Measurements from ENCODE around the gene KCNAB1. TPM values are rescaled to one million over a fixed set of nuclear protein-coding genes. Genes with fewer than 3 reads are reported as not detected.
"Not testable (repeated sequence)": the region's sequence is repeated elsewhere in the genome, so short reads cannot be mapped to it uniquely, and the experiment has no call there.

The KCNAB1 gene
- total RNA-seq, 1 experiment from 2014 or later, result not detected

DNA sequence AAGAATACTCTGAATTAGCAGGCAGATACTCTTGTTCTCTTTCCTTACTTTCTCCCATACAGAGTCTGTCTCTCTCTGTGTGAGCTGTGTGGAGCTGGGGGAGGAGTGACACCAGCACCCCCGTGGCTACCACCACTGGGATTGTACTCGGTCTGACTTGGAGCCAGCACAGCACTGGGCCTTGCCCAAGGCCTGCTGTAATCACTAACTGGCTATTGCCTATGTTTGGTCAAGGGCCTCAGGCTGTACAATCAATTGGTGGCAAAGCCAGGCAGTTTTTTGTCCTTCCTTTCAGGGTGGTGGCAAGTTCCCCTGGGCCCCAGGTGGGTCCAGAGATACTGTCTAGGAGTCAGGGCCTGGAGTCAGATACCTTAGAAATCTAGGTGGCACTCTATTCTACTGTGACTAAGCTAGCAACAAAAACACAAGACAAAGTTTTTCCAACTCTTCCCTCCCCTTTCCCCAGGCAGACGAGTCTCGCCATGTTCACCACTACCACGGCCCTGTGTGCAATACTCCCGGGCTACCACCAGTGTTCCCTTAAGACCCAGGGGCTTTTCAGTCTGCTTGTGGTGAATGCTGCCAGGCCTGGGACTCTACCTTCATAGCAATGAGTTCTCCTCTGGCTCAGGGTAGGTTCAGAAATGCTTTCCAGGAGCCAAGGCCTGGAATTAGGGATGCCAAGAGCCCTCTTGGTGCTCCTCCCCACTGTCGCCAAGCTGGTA, 151.8 kb downstream of the KCNAB1 start:
- intact Hi-C loops (cut with micrococcal nuclease), result no loop called here
- POLR2A ChIA-PET (ENCODE audit: unreplicated experiment), result no interaction called here
- Histone ChIP-seq H3K4me3 (ENCODE audit: low read length) (no peak overlapping the region), H4K20me1 (ENCODE audit: low read length) (no peaks in the 10 kb centered on the region), H3F3A (ENCODE audit: low read length, unreplicated experiment) (no peaks in the 10 kb centered on the region), H3K4me2 (ENCODE audit: low read length) (no peak overlapping the region), H3K4me1 (ENCODE audit: insufficient read depth, low read length) (no peaks in the 10 kb centered on the region), H3K36me3 (ENCODE audit: low read depth, low read length) (no peaks in the 10 kb centered on the region), H3K9me2 (replicated peaks; ENCODE audit: low read length) (no peaks in the 10 kb centered on the region), H3K27me3 (ENCODE audit: low read length) (peaks cover 9% of the 10 kb centered on the region), H3K9ac (ENCODE audit: low read length) (no peak overlapping the region), H3K27ac (ENCODE audit: low read length) (no peak overlapping the region), H3K79me2 (ENCODE audit: low read length) (no peaks in the 10 kb centered on the region), H2AFZ (ENCODE audit: low read length) (no peak overlapping the region), H3K9me3 (ENCODE audit: low read length) (no peaks in the 10 kb centered on the region)
- no TSS peak for BruUV-seq (replicated peaks)
- ATAC-seq (no peak), DNase-seq (no peak)
- TF ChIP-seq, protein P1, sequence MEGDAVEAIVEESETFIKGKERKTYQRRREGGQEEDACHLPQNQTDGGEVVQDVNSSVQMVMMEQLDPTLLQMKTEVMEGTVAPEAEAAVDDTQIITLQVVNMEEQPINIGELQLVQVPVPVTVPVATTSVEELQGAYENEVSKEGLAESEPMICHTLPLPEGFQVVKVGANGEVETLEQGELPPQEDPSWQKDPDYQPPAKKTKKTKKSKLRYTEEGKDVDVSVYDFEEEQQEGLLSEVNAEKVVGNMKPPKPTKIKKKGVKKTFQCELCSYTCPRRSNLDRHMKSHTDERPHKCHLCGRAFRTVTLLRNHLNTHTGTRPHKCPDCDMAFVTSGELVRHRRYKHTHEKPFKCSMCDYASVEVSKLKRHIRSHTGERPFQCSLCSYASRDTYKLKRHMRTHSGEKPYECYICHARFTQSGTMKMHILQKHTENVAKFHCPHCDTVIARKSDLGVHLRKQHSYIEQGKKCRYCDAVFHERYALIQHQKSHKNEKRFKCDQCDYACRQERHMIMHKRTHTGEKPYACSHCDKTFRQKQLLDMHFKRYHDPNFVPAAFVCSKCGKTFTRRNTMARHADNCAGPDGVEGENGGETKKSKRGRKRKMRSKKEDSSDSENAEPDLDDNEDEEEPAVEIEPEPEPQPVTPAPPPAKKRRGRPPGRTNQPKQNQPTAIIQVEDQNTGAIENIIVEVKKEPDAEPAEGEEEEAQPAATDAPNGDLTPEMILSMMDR (conservative IDR thresholded peaks at IDR 0.05; ENCODE audit: low read depth, low read length), result no peak
- TF ChIP-seq EZH2phosphoT487 (IDR thresholded peaks at IDR 0.05; ENCODE audit: borderline replicate concordance, low read length) (no peak), EZH2 (IDR thresholded peaks at IDR 0.05; ENCODE audit: low read length, unreplicated experiment) (no peak)
- CTCF ChIA-PET, result no interaction called here

DNA sequence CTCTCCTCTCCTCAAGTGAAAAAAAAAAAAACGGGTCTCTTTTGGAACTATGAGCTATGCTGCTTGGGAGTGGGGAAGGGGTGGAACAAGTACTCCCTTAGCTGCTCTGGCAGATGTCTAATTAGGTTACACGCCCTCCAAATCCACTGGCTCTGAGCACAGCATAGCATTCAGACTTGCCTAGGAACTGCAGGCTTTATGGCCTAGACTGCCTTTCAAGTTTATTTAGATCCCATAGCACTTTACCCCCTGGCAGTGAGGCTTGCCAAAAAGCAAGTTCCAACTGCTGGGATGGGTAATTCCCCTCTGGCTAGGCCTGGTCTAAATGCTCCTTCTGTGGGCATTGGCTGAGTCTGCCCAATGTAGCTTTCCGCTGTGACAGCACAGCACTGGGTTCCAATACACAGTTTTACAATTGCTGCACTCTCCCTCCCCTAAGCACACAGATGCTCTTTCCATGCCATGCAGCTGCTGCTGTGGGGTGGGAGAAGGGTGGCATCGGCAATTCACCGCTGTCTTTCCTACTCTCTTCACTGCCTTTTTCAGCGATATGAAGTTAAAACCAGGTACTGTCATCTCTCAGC, 152.8 kb downstream of the KCNAB1 start:
- no peaks in the 10 kb centered on the region for H3K36me3 ChIP-seq (ENCODE audit: low read depth, low read length)
- ATAC-seq, result no peak
- H3K79me2 ChIP-seq (ENCODE audit: low read length), result no peaks in the 10 kb centered on the region
- H3K4me3 ChIP-seq (ENCODE audit: low read length), result no peak overlapping the region
- H3F3A ChIP-seq (ENCODE audit: low read length, unreplicated experiment), result no peaks in the 10 kb centered on the region
- TF ChIP-seq EZH2phosphoT487 (IDR thresholded peaks at IDR 0.05; ENCODE audit: borderline replicate concordance, low read length) (no peak), EZH2 (IDR thresholded peaks at IDR 0.05; ENCODE audit: low read length, unreplicated experiment) (no peak)
- TF ChIP-seq, protein P1 (conservative IDR thresholded peaks at IDR 0.05; ENCODE audit: low read depth, low read length), result no peak
- intact Hi-C loops (cut with micrococcal nuclease), result no loop called here
- BruUV-seq (replicated peaks), result no TSS peak
- H3K9me2 ChIP-seq (replicated peaks; ENCODE audit: low read length), result no peaks in the 10 kb centered on the region
- H3K4me2 ChIP-seq (ENCODE audit: low read length), result no peak overlapping the region
- H3K4me1 ChIP-seq (ENCODE audit: insufficient read depth, low read length), result no peaks in the 10 kb centered on the region
- peaks cover 5% of the 10 kb centered on the region; the same call in 1 of the 2 replicates for H3K27me3 ChIP-seq (ENCODE audit: low read length)
- H3K27ac ChIP-seq (ENCODE audit: low read length), result no peak overlapping the region
- no peak for DNase-seq
- H3K9me3 ChIP-seq (ENCODE audit: low read length), result no peaks in the 10 kb centered on the region
- H4K20me1 ChIP-seq (ENCODE audit: low read length), result no peaks in the 10 kb centered on the region
- H2AFZ ChIP-seq (ENCODE audit: low read length), result no peak overlapping the region
- ChIA-PET CTCF (no interaction called here), POLR2A (ENCODE audit: unreplicated experiment) (no interaction called here)
- H3K9ac ChIP-seq (ENCODE audit: low read length), result no peak overlapping the region

DNA sequence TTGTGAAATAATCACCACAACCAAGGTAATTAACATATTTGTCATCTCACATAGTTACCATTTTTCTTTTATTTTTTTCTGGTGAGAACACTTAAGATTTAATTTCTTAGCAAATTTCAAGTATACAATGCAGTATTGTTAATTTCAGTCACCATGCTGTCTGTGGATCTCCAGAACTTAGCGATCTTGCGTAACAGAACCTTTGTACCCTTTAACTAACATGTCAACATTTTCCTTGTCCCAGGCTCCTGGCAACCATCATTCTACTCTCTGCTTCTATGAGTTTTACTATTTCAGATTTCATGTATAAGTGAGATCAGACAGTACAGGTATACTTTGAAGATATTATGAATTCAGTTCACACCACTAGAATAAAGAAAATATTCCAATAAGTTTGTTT, 154.4 kb downstream of the KCNAB1 start:
- Histone ChIP-seq H2AFZ (ENCODE audit: low read length) (no peak overlapping the region), H3K9me3 (ENCODE audit: low read length) (no peaks in the 10 kb centered on the region), H3K4me3 (ENCODE audit: low read length) (no peak overlapping the region), H3K27me3 (ENCODE audit: low read length) (0 out of 2 replicates have a peak, but pooled peaks cover 6% of the 10 kb centered on the region), H3K9me2 (replicated peaks; ENCODE audit: low read length) (no peaks in the 10 kb centered on the region), H3K36me3 (ENCODE audit: low read depth, low read length) (no peaks in the 10 kb centered on the region), H3K4me1 (ENCODE audit: insufficient read depth, low read length) (no peaks in the 10 kb centered on the region), H3K4me2 (ENCODE audit: low read length) (no peak overlapping the region), H3F3A (ENCODE audit: low read length, unreplicated experiment) (no peaks in the 10 kb centered on the region), H4K20me1 (ENCODE audit: low read length) (no peaks in the 10 kb centered on the region), H3K79me2 (ENCODE audit: low read length) (no peaks in the 10 kb centered on the region), H3K9ac (ENCODE audit: low read length) (no peak overlapping the region), H3K27ac (ENCODE audit: low read length) (no peak overlapping the region)
- ChIA-PET CTCF (no interaction called here), POLR2A (ENCODE audit: unreplicated experiment) (no interaction called here)
- DNase-seq, result no peak
- intact Hi-C loops (cut with micrococcal nuclease), result no loop called here
- no TSS peak for BruUV-seq (replicated peaks)
- TF ChIP-seq, protein P1 (conservative IDR thresholded peaks at IDR 0.05; ENCODE audit: low read depth, low read length), result no peak
- no peak for TF ChIP-seq EZH2phosphoT487 (IDR thresholded peaks at IDR 0.05; ENCODE audit: borderline replicate concordance, low read length)
- TF ChIP-seq EZH2 (IDR thresholded peaks at IDR 0.05; ENCODE audit: low read length, unreplicated experiment), result no peak
- no peak for ATAC-seq

DNA sequence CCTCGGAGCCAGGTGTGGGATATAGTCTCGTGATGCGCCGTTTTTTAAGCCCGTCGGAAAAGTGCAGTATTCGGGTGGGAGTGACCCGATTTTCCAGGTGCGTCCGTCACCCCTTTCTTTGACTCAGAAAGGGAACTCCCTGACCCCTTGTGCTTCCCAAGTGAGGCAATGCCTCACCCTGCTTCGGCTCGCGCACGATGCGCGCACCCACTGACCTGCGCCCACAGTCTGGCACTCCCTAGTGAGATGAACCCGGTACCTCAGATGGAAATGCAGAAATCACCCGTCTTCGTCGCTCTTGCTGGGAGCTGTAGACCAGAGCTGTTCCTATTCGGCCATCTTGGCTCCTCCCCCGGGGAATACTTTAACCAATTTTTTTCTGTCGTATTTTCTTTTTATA, 164.3 kb downstream of the KCNAB1 start:
- POLR2A ChIA-PET (ENCODE audit: unreplicated experiment); BruUV-seq (replicated peaks); H3K9me3 ChIP-seq (ENCODE audit: low read length); H3K9me2 ChIP-seq (replicated peaks; ENCODE audit: low read length); H3K27ac ChIP-seq (ENCODE audit: low read length); ATAC-seq; H3K36me3 ChIP-seq (ENCODE audit: low read depth, low read length); intact Hi-C loops (cut with micrococcal nuclease); H3K4me1 ChIP-seq (ENCODE audit: insufficient read depth, low read length); H3K79me2 ChIP-seq (ENCODE audit: low read length); H2AFZ ChIP-seq (ENCODE audit: low read length); H3K4me3 ChIP-seq (ENCODE audit: low read length); H3K9ac ChIP-seq (ENCODE audit: low read length); DNase-seq; H4K20me1 ChIP-seq (ENCODE audit: low read length); H3K4me2 ChIP-seq (ENCODE audit: low read length); H3F3A ChIP-seq (ENCODE audit: low read length, unreplicated experiment); CTCF ChIA-PET: not testable (repeated sequence)
- H3K27me3 ChIP-seq (ENCODE audit: low read length), result peaks cover 22% of the 10 kb centered on the region

All from PC-3 (cell line).